HepG2 (cell line): ENCODE data around the gene HDGF. TPM values are rescaled to one million over a fixed set of nuclear protein-coding genes. Genes with fewer than 3 reads are reported as not detected.

ENCODE experiments used
- ASH2L ChIP-seq: fragments of 300-600, 200-600 bp; sonication (generic); IDR thresholded peaks from 2 replicates; pipeline ENCODE4 v1.7.0; 2017; ENCODE audit warnings: low read depth, mild to moderate bottlenecking, moderate library complexity, mixed read lengths, low read length; ENCODE audit not compliant: insufficient read length
- BRCA1 ChIP-seq: sonication (generic); formaldehyde crosslinking; IDR thresholded peaks from 2 replicates; pipeline ENCODE4 v1.4.0; 2020; ENCODE audit warnings: missing genetic modification reagents
- GATAD2A ChIP-seq: IDR thresholded peaks from 2 replicates; pipeline ENCODE4 v1.6.1; 2016
- LCORL ChIP-seq, 2 experiments: fragments of 450-650 bp in 1 of 2; sonication (generic) in 1 of 2; formaldehyde crosslinking in 1 of 2; IDR thresholded peaks; 2 replicates each; pipeline versions ENCODE4 v1.5.0 to v1.6.1; 2017 to 2020; ENCODE audit warnings: antibody characterized with exemption in 1 of 2, missing genetic modification reagents in 1 of 2
- NCOA2 ChIP-seq: sonication (generic); formaldehyde crosslinking; IDR thresholded peaks from 2 replicates; pipeline ENCODE4 v1.8.0; 2022; ENCODE audit warnings: inconsistent platforms
- NFE2L2 ChIP-seq: fragments of 150-350 bp; IDR thresholded peaks from 2 replicates; pipeline ENCODE4 v1.6.1; 2014; ENCODE audit warnings: low read length
- POLR2A ChIP-seq, 2 experiments: IDR thresholded peaks; 2 replicates each; pipeline ENCODE4 v1.6.1; 2011; ENCODE audit warnings: low read depth in 2 of 2, low read length in 2 of 2, mild to moderate bottlenecking in 1 of 2, moderate library complexity in 1 of 2; ENCODE audit not compliant: insufficient read depth in 1 of 2
- RARA ChIP-seq: IDR thresholded peaks from 2 replicates; pipeline ENCODE4 v1.6.1; 2016; ENCODE audit warnings: missing genetic modification reagents, missing compliant biosample characterization
- SPEN ChIP-seq: sonication (generic); formaldehyde crosslinking; IDR thresholded peaks from 2 replicates; pipeline ENCODE4 v1.5.1; 2020; ENCODE audit warnings: low read depth, mild to moderate bottlenecking, missing genetic modification reagents
- SRSF1 ChIP-seq: fragments of 200-400 bp; formaldehyde crosslinking; optimal IDR thresholded peaks from 2 replicates; pipeline ENCODE3; 2017; ENCODE audit warnings: mild to moderate bottlenecking, low read depth, low read length, moderate library complexity
- THAP11 ChIP-seq: IDR thresholded peaks from 2 replicates; pipeline ENCODE4 v1.6.1; 2016; ENCODE audit warnings: missing biosample characterization, missing genetic modification reagents
- TOPORS ChIP-seq: sonication (generic); formaldehyde crosslinking; IDR thresholded peaks from 2 replicates; pipeline ENCODE4 v1.8.0; 2023; ENCODE audit warnings: mild to moderate bottlenecking, missing genetic modification reagents
- TP53 ChIP-seq: sonication (generic); formaldehyde crosslinking; conservative IDR thresholded peaks from 2 replicates; pipeline ENCODE4 v1.4.0; 2020; ENCODE audit warnings: missing genetic modification reagents
- ZC3H13 ChIP-seq: sonication (generic); formaldehyde crosslinking; IDR thresholded peaks from 2 replicates; pipeline ENCODE4 v1.8.1; 2023; ENCODE audit warnings: mild to moderate bottlenecking, missing genetic modification reagents, moderate library complexity
- ZKSCAN5 ChIP-seq: sonication (generic); formaldehyde crosslinking; IDR thresholded peaks from 2 replicates; pipeline ENCODE4 v1.5.1; 2020; ENCODE audit warnings: mild to moderate bottlenecking, missing genetic modification reagents
- ZNF121 ChIP-seq: sonication (generic); formaldehyde crosslinking; IDR thresholded peaks from 2 replicates; pipeline ENCODE4 v1.5.0; 2020; ENCODE audit warnings: mild to moderate bottlenecking, missing genetic modification reagents
- ZNF251 ChIP-seq: sonication (generic); formaldehyde crosslinking; IDR thresholded peaks from 2 replicates; pipeline ENCODE4 v1.9.0; 2021; ENCODE audit warnings: mild to moderate bottlenecking, missing genetic modification reagents
- ZNF569 ChIP-seq: sonication (generic); formaldehyde crosslinking; IDR thresholded peaks from 2 replicates; pipeline ENCODE4 v1.5.0; 2020; ENCODE audit warnings: mild to moderate bottlenecking, missing genetic modification reagents, moderate library complexity, borderline replicate concordance
- polyA plus RNA-seq, 8 experiments: library from polyadenylated mRNA; depleted of rRNA in 3 of 8; stranded (reverse) in 7 of 8; unstranded in 1 of 8; fragments of >200 nt; fragmentation: Illumina TruSeq in 4 of 8; extraction: Trizol in 4 of 8; gene quantifications; 2 replicates each; pipeline versions ENCODE4 v1.2.1 to v1.2.3, GENCODE V29; 2011 to 2016; ENCODE audit warnings: low read depth in 4 of 8, missing spikeins in 1 of 8, mixed read lengths in 1 of 8; ENCODE audit not compliant: insufficient read depth in 1 of 8
- total RNA-seq, 5 experiments: library from RNA; depleted of rRNA; stranded (reverse); fragments of >200 nt; fragmentation: Illumina TruSeq; extraction: Trizol; gene quantifications; 2 replicates each; pipeline ENCODE4 v1.2.3, GENCODE V29; 2016; ENCODE audit warnings: low read depth in 1 of 5
- TF ChIP-seq, protein P1 (sequence below): sonication (generic); formaldehyde crosslinking; IDR thresholded peaks from one replicate; pipeline ENCODE4 v1.5.1; 2020; ENCODE audit warnings: mild to moderate bottlenecking, missing genetic modification reagents; ENCODE audit errors: not compliant biosample characterization
- TF ChIP-seq, protein P2 (sequence below): sonication (generic); formaldehyde crosslinking; IDR thresholded peaks from 2 replicates; pipeline ENCODE4 v1.5.1; 2020; ENCODE audit warnings: mild to moderate bottlenecking, missing genetic modification reagents, moderate library complexity

The HDGF gene
- total and polyA plus RNA-seq, 2 of the 13 experiments (the other 11 are each of a cell fraction or from before 2014, with no cell fraction given) = 156 to 196 TPM

DNA sequence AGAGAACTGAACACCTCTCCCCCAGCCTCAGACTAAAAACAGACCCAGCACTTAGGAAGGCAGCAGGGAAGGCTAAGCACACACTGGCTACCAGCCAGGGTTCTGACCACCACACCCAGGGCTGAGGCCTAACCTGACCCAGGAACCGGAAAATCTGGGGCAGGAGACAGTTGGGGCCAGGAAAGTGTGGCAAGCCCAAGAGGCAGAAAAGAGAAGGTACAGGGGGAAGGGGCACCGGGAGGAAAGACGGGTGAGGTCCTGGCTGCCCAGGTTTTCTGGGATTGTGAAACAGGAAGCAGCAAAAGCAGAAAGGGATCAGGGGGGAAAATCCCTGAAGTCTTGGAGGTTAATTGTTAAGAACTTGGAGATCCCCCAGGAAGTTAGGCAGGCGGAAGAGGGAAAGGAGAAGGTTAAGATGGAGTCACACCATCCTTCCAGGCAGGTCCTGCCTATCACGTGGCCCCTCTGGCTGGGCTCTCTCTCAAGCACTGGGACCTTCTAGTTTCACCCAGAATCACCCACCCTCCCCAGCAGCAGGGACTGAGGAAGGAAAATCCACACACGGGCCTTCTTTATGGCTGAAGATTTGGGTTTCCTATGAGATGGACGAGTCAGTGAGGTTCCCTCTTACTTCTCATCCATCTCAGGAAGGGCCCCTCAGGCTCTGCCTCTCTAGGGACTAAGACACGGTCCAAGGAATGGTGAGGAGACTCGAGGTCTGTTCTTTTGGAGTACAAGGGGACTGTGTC lies 2.6 kb downstream of the HDGF start (continued):
- TF ChIP-seq, protein P1, sequence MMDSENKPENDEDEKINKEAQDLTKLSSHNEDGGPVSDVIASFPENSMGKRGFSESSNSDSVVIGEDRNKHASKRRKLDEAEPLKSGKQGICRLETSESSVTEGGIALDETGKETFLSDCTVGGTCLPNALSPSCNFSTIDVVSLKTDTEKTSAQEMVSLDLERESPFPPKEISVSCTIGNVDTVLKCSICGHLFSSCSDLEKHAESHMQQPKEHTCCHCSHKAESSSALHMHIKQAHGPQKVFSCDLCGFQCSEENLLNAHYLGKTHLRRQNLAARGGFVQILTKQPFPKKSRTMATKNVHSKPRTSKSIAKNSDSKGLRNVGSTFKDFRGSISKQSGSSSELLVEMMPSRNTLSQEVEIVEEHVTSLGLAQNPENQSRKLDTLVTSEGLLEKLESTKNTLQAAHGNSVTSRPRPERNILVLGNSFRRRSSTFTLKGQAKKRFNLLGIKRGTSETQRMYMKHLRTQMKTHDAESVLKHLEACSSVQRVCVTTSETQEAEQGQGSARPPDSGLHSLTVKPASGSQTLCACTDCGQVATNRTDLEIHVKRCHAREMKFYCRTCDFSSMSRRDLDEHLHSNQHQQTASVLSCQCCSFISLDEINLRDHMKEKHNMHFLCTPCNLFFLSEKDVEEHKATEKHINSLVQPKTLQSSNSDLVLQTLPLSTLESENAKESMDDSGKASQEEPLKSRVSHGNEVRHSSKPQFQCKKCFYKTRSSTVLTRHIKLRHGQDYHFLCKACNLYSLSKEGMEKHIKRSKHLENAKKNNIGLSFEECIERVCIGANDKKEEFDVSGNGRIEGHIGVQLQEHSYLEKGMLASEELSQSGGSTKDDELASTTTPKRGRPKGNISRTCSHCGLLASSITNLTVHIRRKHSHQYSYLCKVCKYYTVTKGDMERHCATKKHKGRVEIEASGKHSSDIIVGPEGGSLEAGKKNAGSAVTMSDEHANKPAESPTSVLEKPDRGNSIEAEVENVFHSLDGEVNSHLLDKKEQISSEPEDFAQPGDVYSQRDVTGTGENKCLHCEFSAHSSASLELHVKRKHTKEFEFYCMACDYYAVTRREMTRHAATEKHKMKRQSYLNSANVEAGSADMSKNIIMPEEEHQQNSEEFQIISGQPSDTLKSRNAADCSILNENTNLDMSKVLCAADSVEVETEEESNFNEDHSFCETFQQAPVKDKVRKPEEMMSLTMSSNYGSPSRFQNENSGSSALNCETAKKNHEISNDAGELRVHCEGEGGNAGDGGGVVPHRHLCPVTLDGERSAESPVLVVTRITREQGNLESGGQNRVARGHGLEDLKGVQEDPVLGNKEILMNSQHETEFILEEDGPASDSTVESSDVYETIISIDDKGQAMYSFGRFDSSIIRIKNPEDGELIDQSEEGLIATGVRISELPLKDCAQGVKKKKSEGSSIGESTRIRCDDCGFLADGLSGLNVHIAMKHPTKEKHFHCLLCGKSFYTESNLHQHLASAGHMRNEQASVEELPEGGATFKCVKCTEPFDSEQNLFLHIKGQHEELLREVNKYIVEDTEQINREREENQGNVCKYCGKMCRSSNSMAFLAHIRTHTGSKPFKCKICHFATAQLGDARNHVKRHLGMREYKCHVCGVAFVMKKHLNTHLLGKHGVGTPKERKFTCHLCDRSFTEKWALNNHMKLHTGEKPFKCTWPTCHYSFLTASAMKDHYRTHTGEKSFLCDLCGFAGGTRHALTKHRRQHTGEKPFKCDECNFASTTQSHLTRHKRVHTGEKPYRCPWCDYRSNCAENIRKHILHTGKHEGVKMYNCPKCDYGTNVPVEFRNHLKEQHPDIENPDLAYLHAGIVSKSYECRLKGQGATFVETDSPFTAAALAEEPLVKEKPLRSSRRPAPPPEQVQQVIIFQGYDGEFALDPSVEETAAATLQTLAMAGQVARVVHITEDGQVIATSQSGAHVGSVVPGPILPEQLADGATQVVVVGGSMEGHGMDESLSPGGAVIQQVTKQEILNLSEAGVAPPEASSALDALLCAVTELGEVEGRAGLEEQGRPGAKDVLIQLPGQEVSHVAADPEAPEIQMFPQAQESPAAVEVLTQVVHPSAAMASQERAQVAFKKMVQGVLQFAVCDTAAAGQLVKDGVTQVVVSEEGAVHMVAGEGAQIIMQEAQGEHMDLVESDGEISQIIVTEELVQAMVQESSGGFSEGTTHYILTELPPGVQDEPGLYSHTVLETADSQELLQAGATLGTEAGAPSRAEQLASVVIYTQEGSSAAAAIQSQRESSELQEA (CRISPR knock-in tag) = no peak
- no peak for TF ChIP-seq LCORL (IDR thresholded peaks at IDR 0.05)
- TF ChIP-seq LCORL (CRISPR knock-in tag; IDR thresholded peaks at IDR 0.05) = 0 out of 2 replicates have a peak, but pooled peaks have one; percentile 18
- no peak for TF ChIP-seq RARA (CRISPR knock-in tag)
- TF ChIP-seq NCOA2 (CRISPR knock-in tag) = 0 out of 2 replicates have a peak, but pooled peaks have one; percentile 9
- no peak for TF ChIP-seq BRCA1
- TF ChIP-seq, protein P2, sequence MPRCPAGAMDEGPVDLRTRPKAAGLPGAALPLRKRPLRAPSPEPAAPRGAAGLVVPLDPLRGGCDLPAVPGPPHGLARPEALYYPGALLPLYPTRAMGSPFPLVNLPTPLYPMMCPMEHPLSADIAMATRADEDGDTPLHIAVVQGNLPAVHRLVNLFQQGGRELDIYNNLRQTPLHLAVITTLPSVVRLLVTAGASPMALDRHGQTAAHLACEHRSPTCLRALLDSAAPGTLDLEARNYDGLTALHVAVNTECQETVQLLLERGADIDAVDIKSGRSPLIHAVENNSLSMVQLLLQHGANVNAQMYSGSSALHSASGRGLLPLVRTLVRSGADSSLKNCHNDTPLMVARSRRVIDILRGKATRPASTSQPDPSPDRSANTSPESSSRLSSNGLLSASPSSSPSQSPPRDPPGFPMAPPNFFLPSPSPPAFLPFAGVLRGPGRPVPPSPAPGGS = no peak
- no peak for TF ChIP-seq SRSF1
- TF ChIP-seq ASH2L = no peak
- TF ChIP-seq ZKSCAN5 (CRISPR knock-in tag) = no peak
- no peak for TF ChIP-seq ZNF569
- TF ChIP-seq THAP11 (CRISPR knock-in tag) = peak; percentile 74
- no peak for TF ChIP-seq NFE2L2
- no peak for TF ChIP-seq TOPORS (CRISPR knock-in tag)
- no peak for TF ChIP-seq TP53
- no peak for TF ChIP-seq SPEN (CRISPR knock-in tag)
- TF ChIP-seq ZNF121 (CRISPR knock-in tag) = no peak
- TF ChIP-seq POLR2A (IDR thresholded peaks at IDR 0.05; ENCODE audit: insufficient read depth in 1 of 2, low read depth in 2 of 2, low read length in 2 of 2) = peak in 1 of 2 experiments; percentile 13; a peak in 3 of 4 replicates
- no peak for TF ChIP-seq ZNF251
- no peak for TF ChIP-seq ZC3H13
- TF ChIP-seq GATAD2A (CRISPR knock-in tag) = 0 out of 2 replicates have a peak, but pooled peaks have one; percentile 16
